NCI-H1694 (cell line): ENCODE results near the gene TDP2.

Experiments
- DNase-seq: peaks from one replicate; lab custom pipeline; 2025; lab: John Stamatoyannopoulos, UW

TDP2 gene, protein sequence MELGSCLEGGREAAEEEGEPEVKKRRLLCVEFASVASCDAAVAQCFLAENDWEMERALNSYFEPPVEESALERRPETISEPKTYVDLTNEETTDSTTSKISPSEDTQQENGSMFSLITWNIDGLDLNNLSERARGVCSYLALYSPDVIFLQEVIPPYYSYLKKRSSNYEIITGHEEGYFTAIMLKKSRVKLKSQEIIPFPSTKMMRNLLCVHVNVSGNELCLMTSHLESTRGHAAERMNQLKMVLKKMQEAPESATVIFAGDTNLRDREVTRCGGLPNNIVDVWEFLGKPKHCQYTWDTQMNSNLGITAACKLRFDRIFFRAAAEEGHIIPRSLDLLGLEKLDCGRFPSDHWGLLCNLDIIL

DNA sequence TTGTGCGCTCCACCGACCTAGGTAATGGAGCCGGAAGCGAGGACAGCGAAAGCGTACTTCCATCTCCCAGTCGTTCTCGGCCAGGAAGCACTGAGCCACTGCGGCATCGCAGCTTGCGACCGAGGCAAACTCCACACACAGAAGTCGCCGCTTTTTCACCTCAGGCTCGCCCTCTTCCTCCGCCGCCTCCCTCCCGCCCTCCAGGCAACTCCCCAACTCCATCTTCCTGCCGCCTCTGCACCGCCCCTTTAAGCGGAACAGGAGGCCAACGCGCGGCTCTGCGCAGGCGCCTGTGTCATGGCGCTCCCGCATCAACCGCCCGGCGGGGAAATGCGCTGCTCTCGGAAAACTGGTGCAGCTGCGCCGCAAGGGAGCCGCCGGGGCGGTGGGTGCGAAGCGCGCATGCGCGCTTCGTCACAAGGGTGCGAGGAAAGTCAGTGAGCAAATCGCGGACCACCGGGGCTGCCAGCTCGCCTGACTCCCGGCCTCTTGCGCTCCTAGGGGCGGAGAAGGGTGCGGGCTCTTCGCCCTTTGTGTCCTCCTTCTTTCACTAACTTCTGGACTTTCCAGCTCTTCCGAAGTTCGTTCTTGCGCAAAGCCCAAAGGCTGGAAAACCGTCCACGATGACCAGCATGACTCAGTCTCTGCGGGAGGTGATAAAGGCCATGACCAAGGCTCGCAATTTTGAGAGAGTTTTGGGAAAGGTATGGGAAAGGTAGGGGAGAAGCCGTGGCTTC is at the start of gene TDP2, which contains the start of gene ACOT13:
Gene TDP2 (minus strand): TSS at position 259 of the 737 bp plus-strand sequence. CDS start 37 bp downstream, at position 222.
Gene ACOT13 (plus strand): TSS at position 437 of the 737 bp plus-strand sequence. CDS start 187 bp downstream, at position 624.
- peak; percentile 86 for DNase-seq

- no peak for DNase-seq
These were observed 44.0 kb upstream of the TDP2 start for GRCh38 chr6:24710519-24711303.

DNA sequence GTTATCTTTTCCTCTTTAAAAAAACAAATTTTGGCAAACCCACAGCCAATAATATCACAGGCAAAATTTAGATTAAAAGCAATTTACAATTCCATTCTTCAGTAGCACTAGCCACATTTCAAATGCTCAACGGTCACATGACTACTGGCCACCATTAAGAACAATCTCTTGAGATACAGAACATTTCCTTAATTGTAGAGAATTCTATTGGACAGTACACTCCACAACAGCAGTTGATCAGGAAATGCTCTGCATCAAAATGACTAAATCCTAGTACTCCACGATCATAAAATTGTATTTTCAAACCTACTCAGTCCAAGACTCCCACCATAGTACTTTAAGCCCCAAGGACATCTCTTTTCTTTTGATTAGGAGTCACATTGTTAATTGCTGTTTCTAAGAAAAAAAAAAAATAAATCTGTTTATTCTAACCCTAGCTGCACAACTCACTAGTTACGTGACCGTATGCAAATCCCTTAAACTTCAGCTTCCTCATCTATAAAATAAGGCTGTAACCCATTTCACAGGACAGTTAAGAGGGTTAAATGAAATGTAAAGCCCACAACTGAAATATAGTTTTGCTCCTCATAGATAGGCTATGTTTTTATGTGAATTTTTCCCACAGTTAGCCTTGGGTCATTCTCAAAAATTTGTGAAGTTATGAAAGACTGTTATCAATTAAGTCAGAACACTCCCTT is 42.5 kb upstream of the TDP2 start:
- DNase-seq: no peak

- no peak for DNase-seq
These were observed 41.9 kb upstream of the TDP2 start for GRCh38 chr6:24708612-24709011.

GRCh38 chr6:24704468-24704867 is 37.8 kb upstream of the TDP2 start:
- no peak for DNase-seq

DNA sequence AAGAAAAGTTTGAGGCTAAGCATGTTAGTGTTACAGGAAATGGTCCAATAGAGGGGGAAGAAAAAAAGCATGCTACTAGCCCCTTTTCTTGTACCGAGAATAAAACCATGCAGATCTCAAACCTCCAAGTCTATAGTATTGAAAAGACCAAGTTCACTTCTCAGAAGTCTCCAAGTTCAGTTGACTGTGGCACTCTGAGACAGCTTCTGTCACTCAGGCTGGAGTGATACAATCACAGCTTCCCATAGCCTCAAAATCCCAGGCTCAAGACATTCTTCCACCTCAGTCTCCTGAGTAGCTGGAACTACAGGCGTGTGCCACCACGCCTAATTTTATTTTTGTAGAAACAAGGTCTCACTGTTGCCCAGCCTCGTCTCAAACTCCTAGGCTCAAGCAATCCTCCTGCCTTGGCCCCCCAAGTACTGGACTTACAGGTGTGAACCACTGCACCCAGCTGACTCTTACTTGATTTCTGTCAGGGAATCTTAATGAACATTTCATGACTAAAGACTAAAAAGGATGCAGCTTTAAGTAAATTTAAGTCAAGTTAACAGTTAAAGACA is 36.1 kb upstream of the TDP2 start:
- no peak for DNase-seq

GRCh38 chr6:24699521-24700359 is 33.0 kb upstream of the TDP2 start:
- no peak for DNase-seq

GRCh38 chr6:24696097-24696496 is 29.4 kb upstream of the TDP2 start:
- no peak for DNase-seq

- DNase-seq: peak; percentile 38
These were observed 28.9 kb upstream of the TDP2 start for GRCh38 chr6:24695635-24696034.

DNA sequence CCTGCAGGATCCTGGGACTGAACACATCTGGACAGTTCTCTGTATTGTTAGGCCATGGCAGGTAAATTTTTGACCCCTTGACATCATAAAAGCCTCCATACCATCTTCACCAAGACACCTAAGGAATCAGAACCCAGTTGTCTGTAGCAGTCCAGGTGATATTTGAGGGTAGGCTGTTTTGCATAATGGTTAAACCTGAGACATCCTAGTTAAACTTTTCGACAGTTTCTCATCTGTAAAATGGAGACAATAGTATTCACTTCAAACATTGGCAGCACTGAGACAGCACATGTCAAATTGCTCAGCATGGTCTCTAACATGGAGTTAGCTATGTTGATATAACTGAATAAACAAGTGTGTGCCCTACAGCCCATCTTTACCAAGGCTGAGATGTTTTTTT is 27.5 kb upstream of the TDP2 start:
- no peak for DNase-seq

- DNase-seq: no peak
These were observed 26.3 kb upstream of the TDP2 start for GRCh38 chr6:24692848-24693592.

DNA sequence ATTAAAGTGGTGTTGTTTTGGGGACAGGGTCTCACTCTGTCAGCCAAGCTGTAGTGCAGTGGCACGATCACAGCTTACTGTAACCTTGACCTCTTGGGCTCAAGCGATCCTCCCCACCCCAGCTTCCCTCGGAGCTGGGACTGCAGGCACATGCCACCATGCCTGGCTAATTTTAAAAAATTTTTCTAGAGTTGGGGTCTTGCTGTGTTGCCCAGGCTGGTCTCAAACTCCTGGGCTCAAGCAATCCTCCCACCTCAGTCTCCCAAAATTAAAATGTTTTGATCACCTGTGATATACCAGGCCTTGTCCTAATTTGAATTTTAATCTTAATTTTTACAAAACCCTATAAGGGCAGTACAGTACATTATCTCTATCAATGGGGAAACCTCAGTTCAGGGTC is 25.7 kb upstream of the TDP2 start:
- DNase-seq: no peak

GRCh38 chr6:24692003-24692402 is 25.3 kb upstream of the TDP2 start:
- DNase-seq: no peak

DNA sequence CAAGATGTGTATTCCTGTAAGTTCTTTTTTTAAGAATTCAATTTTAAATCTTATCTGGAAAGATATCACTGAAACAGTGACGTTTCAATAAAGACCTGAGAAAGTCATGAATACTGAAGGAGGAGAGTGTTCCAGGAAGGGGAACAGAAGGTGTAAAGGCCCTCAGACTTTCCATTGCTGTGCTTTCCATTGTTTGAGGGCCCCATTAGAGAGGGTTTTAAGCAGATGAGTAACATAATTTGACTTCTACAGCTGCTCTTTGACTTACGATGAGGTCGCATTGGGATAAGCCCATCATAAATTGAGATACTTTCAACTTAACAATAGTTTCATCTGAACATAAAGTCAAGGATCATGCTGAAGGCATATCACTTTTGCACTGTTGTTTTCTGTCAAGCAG is 24.9 kb upstream of the TDP2 start:
- DNase-seq: no peak

- DNase-seq: no peak
These were observed 23.9 kb upstream of the TDP2 start for GRCh38 chr6:24690593-24690992.

DNA sequence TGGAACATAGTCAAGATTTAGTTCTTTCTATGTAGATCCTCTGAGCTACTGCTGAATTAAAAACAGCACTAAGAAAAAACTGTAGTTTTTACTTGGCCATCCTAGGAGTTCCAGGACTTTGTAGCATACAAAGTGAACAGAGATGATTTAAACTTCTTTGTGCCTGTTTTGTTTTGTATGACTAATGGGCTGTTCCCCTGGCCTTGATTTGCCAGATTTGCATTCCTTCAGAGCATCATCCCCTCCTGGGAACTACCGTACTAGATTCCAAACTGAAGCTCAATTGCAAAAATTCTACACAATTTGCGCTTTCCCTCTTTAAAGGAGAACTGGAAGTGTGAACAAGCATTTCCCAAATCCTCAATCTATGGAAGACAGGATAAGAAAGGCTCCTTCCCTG is 23.3 kb upstream of the TDP2 start:
- DNase-seq: no peak

DNA sequence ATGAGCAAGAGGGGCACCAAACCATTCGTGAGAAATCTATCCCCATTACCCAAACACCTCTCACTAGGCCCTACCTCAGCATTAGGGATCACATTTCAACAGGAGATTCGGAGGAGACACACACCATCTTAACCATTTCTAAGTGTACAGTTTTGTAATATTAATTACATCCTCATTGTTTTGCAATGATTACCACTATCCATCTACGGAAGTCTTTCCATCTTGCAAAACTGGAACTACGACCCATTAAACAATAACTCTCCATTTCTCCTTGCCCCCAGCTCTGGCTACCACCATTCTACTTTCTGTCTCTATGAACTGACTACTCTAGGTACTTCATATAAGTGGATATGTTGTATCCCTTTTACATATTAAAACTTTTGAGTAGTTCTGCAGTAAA is 20.2 kb upstream of the TDP2 start:
- DNase-seq: no peak

DNA sequence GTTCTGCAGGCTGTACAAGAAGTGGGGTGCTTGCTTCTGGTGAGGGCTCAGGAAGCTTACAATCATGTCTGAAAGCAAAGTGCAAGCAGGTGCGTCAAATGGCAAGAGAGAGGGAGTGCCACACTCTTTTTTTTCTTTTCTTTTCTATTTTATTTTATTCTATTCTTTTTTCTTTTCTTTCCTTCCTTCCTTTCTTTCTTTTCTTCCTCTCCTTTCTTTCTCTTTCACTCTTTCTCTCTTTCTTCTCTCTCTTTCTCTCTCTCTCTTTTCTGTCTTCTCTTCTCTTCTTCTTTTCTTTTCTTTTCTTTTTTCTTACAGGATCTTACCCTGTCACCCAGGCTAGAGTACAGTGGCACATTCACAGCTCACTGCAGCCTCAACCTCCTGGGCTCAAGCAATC is 19.7 kb upstream of the TDP2 start:
- no peak for DNase-seq

GRCh38 chr6:24683297-24684296 is 16.9 kb upstream of the TDP2 start:
- DNase-seq: no peak
